Hematopoietic multipotent progenitor cell (in vitro differentiated cells): ENCODE measurements around the gene CROCC2. TPM values are rescaled to one million over a fixed set of nuclear protein-coding genes. Genes with fewer than 3 reads are reported as not detected.

Experiments used
- DNase-seq, 3 donors: peaks; one replicate each; pipeline ENCODE4 v3.0.0-alpha.2; 2011 to 2015; ENCODE audit warnings: low read depth in 2 of 3, low spot score in 2 of 3
- total RNA-seq: library from RNA; depleted of rRNA; stranded (reverse); fragments of >200 nt; gene quantifications from one replicate; pipeline ENCODE4 v1.2.3, GENCODE V29; 2012

CROCC2 gene
- total RNA-seq, 1 donor = not detected

DNA sequence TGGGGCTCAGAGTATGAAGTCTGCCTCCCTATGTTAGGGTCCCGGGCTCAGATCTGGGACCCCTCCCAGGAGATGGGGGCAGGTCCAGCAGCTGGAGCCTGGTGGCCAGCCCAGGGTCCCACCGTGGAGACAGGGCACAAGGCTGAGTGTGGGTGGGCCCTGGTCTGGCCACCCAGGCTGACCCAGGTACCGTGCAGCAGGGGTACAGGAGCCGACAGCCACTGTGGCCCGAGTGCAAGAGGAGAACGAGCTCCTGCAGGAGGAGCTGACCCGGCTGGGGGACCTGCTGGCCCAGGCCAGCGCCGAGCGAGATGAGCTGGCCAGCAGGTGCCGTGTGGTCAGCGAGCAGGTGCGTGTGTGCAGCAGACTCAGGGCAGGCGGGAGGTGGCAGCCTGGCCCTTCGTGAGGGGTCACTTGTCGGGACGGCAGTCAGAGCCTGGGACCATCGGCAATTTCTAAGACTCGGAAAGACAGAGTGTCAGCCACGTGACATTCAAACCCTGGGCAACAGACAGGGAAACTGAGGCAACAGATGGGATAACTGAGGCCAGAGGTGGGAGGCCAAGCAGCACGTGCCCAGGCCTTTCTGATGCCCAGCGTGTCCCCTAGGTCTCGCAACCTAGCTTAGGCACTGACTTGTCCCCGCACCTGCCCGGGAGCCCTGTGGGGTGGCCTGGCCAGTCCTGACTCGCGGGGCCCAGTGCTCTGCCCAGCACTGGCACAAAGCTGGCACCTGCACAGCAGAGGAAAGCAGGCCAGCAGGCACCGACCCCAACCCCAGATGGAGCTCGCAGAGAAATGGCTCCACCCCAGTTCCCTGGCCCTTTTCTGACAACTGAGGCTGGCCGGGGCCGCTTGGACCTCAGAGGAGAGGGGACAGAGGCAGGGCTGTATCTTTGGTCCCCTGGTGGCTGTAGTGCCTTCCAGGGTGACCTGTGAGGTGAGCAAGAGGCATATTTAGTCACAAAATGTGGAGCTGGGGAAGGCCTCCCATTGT lies 13.9 kb downstream of the CROCC2 start:
- DNase-seq = no peak

DNA sequence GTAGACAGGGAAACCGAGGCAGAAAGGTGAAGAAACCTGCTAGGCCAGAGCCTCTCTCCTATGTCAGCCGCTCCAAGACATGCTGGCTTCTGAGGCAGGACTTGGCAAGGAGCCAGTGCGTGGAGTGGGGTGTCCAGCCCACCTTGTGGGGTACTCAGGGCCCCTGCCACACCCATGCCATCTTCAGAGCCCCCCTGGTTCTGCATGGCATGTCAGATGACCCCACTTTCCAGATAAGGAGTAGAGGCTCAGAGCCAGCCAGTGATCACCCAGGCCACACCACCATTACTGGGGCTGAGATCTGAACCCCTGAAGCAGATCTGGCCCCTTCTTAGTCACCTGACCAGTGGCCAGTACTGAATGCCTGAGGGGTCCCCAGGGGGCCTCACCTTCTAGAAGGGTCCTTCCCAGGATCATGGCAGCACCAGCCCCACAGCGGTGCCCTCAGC lies 14.7 kb downstream of the CROCC2 start:
- DNase-seq = no peak

DNA sequence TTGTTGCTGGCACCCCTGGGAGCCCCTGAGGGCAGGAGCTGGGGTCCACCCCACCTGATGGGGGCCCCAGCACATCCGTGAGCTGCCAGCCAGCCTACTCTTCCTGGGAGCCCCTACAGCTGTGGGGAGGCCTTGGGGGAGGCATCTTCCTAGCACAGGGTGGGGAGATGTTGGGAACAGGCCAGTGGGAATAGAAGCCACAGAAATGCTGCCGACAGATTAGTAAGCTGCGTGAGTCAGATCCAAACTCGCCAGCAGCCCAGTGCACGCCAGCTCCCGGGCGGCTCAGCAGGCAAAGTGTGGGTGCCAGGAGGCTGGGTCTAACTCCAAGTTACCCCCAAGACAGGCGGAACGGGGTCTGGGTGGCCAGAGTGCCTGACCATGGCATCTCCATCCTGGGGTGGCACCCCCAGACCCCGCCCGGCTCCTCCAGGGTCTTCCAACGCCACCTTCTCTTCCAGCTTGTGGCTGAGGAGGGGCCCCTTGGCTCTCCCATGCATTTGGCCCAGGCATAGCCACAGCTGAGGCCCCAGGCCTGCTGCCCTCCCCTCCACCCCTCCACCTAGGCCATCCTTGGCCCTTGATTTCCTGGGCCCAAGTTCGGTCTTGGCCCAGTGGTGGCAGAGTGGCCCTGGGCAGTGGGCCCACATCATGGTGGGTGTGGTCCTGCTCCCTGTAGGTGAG lies 15.3 kb downstream of the CROCC2 start:
- no peak for DNase-seq

DNA sequence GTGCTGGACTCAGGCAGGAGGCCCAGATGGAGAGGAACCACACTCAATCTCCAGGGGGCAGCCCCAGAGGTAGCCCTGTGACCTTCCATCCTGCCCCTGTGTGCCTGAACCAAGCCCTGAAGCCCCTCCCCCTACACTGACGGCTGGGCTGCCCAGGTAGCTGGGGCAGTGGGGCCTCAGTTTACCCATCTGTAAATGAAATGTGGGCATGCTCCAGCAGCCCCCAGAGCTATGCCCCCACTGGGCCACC lies 15.8 kb downstream of the CROCC2 start:
- no peak for DNase-seq

DNA sequence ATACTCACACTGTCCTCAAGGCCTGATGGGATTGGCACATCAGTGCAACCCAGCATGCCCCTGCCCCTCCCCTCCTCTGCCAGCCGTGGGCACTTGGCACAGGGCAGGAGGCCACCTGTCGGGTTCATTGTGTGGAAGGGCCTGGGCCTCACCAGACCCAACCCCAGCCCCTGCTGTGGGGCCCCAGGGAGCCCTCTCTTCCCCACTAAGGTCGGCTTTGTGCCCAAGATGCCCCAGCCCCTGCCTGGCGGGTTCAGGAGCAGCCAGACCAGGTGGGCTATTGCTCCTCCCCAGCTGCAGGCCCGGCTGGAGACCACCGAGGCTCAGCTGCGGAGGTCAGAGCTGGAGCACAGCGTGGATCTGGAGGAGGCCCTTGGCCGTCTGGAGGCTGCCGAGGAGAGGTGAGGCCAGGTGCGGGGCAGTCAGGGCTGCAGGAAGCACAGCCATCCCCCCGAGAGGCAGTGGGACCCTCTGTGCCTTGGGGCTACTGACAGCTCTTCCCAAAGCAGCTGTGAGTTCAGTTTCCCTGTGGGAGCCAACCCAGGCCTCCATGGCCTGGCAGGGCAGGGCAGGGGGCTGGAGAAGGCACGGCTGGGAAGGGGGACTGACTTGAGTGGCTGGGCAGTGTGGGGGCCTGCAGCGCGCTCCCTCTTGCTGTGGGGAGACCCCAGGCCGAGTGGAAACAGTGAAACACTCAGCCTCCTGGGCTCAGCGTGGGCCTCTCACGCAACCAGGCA lies 16.3 kb downstream of the CROCC2 start:
- DNase-seq = no peak

DNA sequence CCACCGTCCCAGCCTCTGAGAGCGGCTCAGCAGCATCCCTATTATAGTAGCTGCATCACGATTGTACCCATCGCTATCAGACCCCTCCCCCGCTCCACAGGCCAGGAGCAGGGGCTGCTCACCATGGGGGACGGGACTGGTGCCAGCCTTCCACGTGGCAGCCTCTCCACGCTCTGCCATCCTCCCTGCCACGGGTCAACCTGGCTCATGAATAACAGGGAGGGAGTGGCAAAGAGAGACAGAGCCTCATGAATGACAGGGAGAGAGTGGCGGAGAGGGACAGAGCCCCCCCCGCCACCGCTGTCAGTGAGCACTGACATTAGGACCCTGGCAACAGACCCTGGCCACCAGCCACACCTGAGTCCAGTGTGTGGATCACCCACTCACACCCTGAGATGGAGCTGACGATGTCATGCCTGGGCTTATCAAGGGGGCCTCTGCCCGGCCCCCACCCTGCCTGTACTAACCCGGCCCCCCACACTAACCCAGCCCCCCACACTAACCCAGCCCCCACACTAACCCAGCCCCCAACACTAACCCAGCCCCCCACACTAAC lies 16.9 kb downstream of the CROCC2 start:
- DNase-seq = no peak

DNA sequence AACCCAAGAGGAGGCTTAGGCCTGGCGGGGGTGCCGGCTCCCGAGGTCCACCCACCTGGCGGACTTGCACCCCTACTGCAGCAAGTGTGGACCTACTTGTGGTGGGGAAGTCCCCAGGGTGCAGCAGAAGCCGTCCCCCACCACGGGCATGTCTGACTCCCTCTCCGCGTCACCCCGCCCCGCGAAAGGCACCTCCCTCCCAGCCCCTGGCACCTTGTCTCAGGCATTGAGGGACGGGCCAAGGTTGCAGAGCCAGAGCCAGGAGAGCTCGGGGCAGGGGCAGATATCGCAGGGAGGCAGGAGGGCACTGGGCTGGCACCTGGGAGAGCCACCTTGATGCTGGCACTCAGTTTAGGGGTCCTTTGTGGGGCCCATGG lies 19.0 kb downstream of the CROCC2 start:
- no peak for DNase-seq

DNA sequence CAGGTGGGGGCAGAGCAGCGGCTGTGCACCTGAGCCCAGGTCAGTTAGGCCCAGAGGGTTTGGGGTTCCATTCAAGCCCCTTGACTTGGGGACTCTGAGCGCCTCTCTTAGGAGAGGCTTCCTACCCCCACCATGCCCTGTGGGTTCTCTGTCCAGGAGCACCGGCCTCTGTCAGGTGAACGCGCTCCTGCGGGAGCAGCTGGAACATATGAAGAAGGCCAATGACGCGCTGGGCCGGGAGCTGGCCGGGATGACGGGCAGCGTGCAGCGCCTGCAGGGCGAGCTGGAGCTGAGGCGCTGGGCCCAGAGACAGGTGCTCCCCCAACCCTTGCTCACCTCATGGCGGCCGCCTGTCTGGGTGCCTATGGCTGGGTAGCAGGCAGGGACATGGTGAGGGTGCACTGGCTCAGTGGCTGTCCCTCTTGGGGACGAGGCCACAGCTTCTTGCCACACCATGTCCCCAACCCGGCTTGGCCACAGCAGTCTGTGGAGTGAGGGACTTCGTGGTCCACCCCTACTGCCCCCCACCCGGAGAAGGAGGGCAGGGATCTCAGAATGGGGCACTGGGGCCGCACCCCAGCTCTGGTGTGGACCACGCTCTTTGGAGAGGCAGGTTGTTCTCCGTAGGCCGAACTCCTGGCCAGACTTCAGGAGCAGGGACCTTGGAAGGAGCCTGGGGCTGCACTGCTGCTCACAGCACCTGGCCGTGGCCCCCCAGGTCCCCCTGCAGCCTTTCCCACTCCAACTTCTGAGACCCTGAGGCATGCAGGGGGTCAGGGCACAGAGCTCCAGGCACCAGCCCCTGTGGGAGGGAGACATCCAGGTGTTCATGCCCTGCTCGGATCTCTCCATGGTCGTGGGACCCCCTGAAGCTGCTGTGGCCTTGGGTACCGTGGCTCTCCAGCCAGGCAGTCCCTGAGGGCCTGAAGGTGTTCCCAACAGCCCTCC lies 19.7 kb downstream of the CROCC2 start:
- DNase-seq = no peak

DNA sequence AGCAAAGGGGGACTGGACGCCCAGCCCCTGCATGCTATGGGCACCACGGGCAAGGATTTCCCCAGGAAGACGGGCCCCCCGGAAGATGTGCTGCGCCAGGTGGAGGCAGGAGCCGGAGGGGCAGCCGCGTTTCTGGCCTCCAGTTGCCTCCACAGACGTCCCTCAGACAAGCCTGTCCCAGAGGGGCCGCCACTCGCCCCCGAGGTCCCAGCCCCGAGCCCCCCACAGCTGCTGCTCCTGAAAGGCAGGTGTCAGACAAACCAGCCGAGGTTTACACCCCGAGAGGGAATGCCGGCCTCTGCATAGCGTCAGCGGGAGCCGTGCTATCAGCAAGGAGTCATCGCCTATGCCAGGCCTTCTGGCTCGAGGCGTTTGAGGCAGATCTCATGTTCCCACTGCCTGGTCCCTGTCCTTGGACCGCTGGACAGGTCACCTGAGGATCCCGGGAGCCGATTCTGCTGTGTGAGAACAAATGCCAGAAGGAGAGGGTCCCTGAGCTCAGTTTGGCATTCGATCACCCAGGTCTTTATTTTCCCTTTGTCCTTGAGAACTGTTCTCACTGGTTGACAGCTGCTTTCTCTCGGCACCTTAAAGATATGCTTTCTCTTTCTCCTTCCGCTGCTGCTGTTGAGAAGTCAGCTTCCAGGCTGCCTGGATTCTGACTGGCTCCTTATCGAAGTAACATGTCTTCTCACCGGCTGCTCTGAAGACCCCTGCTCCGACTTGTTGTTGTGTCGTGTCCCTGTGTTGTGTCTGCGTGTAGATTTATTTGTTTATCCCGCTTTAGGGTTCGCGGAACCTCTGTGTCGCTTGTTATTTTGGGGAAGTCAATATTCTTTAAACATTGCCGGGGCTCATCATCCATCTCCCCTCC lies 20.6 kb downstream of the CROCC2 start:
- no peak for DNase-seq

DNA sequence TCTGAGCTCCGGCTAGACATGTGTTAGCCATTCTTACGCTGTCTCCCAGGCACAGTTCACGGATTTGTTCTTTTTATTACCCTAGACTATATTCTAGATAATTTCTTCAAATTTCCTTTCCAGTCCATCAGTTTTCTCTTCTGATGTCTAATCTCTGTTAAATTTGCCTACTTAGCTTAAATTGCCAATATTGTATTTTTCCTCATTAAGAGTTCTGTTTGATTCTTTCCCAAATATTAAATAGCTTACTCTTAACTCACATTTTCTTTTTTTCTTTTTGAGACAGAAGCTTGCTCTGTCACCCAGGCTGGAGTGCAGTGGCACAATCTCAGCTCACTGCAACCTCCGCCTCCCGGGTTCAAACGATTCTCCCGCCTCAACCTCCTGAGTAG lies 21.2 kb downstream of the CROCC2 start:
- DNase-seq = no peak

DNA sequence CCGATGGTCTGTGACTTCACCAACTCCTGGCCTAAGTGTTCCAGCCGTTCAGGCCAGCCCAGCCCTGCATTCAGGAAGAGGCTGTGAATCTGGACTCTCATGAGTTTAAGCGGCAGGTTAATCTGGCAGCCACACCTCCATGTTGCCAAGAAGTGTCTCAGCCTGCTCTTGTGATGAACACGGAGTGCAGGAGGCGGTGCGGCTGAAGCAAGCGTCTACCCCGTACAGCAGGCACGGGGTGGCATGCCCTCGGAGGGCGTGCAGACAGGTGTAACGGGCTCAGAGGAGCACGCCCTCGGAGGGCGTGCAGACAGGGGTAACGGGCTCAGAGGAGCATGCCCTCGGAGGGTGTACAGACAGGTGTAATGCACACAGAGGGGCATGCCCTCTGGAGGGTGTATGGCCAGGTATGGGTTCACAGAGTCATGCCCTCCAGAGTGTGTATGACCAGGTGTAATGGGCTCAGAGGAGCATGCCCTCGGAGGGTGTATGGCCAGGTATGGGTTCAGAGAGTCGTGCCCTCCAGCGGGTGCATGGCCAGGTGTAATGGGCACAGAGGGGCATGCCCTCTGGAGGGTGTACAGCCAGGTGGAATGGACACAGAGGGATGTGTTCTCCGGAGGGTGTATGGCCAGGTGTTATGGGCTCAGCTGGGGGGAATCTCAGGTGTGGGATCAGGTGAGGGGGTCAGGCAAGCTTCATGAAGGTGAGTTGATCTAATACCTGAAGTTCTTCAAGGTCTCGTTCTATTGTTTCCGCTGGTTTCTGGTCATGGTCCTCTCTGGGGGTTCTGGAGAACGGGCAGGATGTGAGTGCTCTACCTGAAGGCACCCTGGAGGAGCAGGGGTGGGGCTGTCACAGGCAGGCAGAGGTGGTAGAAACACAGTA lies 22.6 kb downstream of the CROCC2 start:
- no peak for DNase-seq

DNA sequence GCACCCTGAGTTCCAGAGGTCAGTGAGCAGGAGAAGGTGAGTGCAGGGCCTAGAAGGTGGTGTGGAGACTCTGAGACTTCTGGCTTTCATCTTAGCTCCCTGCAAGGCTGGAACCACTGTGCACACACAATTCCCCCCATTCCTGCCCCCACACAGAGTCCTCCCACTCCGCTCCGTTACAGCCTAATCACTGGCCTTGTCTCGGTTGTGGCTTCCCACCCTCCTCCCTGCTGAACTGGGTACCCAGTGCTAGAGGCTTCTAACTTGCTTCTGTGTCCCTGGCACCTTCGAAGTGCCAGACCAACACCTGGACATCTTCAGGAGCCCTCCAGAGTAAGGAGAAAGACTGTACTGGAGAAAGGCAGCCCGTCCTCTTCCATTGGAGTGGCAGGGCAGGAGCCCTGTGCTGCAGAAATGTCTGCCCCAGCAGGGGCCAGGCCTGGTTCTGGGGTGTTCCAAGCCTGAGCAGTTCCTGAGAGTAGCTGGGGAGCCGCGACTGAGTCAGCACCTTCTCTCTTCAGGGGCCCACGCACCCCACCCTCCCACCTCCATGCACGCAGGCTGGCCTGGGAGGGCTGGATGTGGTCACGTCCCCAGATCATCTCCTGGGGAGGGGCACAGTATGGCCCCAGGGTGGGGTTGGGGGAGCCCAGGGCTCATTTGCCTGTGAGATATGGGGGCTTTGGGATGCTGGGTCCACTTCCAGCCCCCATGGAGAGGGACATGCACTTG lies 23.4 kb downstream of the CROCC2 start:
- no peak for DNase-seq

DNA sequence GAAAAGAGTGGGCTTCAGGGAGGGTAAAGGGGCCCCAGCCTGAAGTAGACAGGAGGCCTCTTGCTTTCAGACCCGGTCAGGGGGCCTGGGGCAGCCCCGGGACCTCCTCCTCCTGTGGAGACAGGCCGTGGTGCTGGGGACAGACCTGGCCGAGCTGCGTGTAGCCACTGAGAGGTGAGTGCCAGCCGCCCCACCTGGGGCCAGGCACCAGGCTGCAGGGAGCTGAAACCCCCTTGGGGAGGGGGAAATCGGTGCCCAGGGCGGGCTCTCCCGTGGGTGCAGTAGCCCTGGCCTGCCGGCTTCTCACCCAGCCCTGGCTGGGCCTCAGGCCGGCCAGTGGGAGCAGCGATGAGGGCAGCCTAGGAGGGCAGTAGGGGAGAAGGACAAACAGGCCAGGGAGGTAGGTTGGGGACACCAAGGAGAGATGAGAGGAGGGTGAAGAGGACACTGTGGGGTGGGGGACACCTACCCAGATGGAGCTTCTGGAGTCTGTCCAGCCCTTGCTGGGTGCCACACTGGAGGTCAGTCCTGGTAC lies 24.0 kb downstream of the CROCC2 start:
- no peak for DNase-seq

DNA sequence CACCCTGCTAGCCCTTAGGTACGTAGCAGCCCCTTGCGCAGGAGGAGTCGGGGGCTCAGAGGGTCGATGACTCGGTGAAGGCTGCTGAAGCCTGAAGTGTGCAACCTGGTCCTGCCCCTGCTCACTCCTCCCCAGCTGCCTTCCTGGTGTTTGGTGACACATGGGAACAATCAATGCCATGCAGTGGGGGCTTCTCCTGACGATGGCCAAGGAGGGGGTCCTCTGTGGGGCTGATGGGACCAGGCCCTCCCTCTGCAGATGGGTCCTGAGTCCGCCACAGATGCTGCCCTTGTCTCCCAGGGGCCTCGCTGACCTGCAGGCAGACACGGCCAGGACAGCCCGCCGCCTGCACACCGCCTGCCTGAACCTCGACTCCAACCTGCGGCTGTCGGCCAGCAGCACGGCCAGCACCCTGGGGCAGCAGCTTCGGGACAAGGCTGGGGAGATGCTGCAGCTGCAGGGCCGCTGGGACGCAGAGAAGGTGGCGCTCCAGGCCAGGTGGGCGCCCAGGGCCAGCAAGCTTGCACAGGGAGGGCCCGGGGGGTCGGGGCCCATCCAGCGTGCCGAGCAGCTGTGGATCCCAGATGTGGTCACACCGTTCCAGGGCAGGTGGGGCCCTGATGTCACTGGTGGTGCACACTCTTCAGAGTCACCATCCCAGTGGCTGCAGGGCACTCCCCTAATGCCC lies 24.6 kb downstream of the CROCC2 start:
- no peak for DNase-seq

DNA sequence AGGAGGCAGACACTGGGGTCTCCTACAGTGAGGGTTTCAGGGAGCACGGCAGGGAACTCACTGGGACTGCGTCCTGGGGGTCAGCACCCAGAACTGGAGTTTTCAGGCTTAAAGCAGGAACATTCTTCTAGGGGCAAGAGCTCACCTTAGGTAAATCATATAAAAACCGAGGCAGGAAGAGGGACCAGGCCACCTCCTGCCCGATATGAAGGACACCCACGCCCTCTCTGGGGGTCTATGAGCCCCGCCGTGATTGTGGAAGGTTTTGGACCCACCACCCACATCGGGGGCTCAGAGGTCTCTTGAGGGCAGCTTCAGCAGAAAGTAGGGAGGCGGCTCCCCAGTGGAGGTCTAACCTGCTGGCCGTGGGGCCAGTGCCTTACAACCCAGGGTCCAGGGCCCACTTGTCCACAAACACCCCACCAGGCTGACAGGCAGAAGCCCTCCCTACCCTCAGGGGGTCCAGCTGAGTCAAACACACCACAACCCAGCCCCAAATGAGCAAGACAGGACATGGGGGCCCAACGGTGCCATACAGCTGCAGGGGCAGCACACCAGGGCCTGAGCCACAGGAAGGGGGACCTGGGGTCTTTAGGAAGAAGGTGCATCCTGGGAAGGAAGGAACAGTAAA lies 25.3 kb downstream of the CROCC2 start:
- no peak for DNase-seq
